HG03558 (cell line): ENCODE results near the gene EIF4G3.
"Not testable (repeated sequence)": the region's sequence is repeated elsewhere in the genome, so short reads cannot be mapped to it uniquely, and the experiment has no call there.

ENCODE experiments used
- ATAC-seq: cut with Tn5 transposase; IDR thresholded peaks from one replicate; pipeline ENCODE4 v1.9.1; 2021; ENCODE audit warnings: moderate number of reproducible peaks; ENCODE audit not compliant: unreplicated experiment; ENCODE audit errors: extremely low read depth

Gene EIF4G3

GRCh38 chr1:21117159-21117558, 59.5 kb downstream of the EIF4G3 start:
- ATAC-seq = no peak

- ATAC-seq = no peak
These were observed 61.5 kb downstream of the EIF4G3 start for GRCh38 chr1:21115098-21115760.

- ATAC-seq = no peak
These were observed 62.3 kb downstream of the EIF4G3 start for GRCh38 chr1:21114431-21114830.

- no peak for ATAC-seq
These were observed 66.5 kb downstream of the EIF4G3 start for GRCh38 chr1:21110163-21110562.

GRCh38 chr1:21106709-21107108, 70.0 kb downstream of the EIF4G3 start:
- no peak for ATAC-seq

- ATAC-seq = no peak
These were observed 70.5 kb downstream of the EIF4G3 start for GRCh38 chr1:21106238-21106637.

GRCh38 chr1:21105807-21106206, 70.9 kb downstream of the EIF4G3 start:
- ATAC-seq = no peak

- no peak for ATAC-seq
These were observed 72.0 kb downstream of the EIF4G3 start for GRCh38 chr1:21104683-21105082.

GRCh38 chr1:21100481-21100921, 76.2 kb downstream of the EIF4G3 start:
- ATAC-seq = no peak

- ATAC-seq = no peak
These were observed 76.9 kb downstream of the EIF4G3 start for GRCh38 chr1:21099869-21100131.

GRCh38 chr1:21099034-21099868, 77.4 kb downstream of the EIF4G3 start:
- no peak for ATAC-seq

GRCh38 chr1:21098186-21098915, 78.3 kb downstream of the EIF4G3 start:
- no peak for ATAC-seq

GRCh38 chr1:21097729-21098128, 79.0 kb downstream of the EIF4G3 start:
- no peak for ATAC-seq

- no peak for ATAC-seq
These were observed 80.7 kb downstream of the EIF4G3 start for GRCh38 chr1:21095976-21096375.

- ATAC-seq = not testable (repeated sequence)
These were observed 82.4 kb downstream of the EIF4G3 start for GRCh38 chr1:21094282-21094681.

GRCh38 chr1:21093271-21093958, 83.3 kb downstream of the EIF4G3 start:
- ATAC-seq = not testable (repeated sequence)

- not testable (repeated sequence) for ATAC-seq
These were observed 84.2 kb downstream of the EIF4G3 start for GRCh38 chr1:21092545-21092944.

GRCh38 chr1:21091053-21091690, 85.5 kb downstream of the EIF4G3 start:
- not testable (repeated sequence) for ATAC-seq

- no peak for ATAC-seq
These were observed 86.2 kb downstream of the EIF4G3 start for GRCh38 chr1:21090463-21090862.

GRCh38 chr1:21089731-21090130, 87.0 kb downstream of the EIF4G3 start:
- no peak for ATAC-seq
